Lower leg skin (tissue), 4 donors: ENCODE measurements around the gene TBCD. TPM values are rescaled to one million over a fixed set of nuclear protein-coding genes. Genes with fewer than 3 reads are reported as not detected.

Experiments used
- DNase-seq, 2 donors: peaks; one replicate each; pipeline ENCODE4 v3.0.0-alpha.2; 2019; ENCODE audit warnings: low spot score in 2 of 2
- H3K4me3 ChIP-seq: fragments of 200-600 bp; sonication (generic); 2 replicates; pipeline ENCODE4 v1.5.1; 2017; ENCODE audit warnings: mild to moderate bottlenecking, low read depth; ENCODE audit not compliant: poor library complexity, severe bottlenecking
- CTCF ChIP-seq, 3 donors: fragments of 450-650 bp; IDR thresholded peaks; one replicate each; pipeline ENCODE4 v1.5.1; 2016; ENCODE audit warnings: antibody characterized with exemption in 3 of 3, mild to moderate bottlenecking in 3 of 3, moderate library complexity in 2 of 3
- POLR2A ChIP-seq, 2 donors: fragments of 450-650 bp; IDR thresholded peaks; one replicate each; pipeline ENCODE4 v1.6.1; 2016 to 2017; ENCODE audit warnings: antibody characterized with exemption in 2 of 2, mild to moderate bottlenecking in 1 of 2, moderate library complexity in 1 of 2
- WGBS, 2 donors: methylation state at CpG; one replicate each; pipeline ENCODE4 v1.1.5; 2018; 5-methylcytosine and 5-hydroxymethylcytosine counted together
- intact Hi-C: fragments of 100-400 bp; cut with DNase I; formaldehyde crosslinking; loops from one replicate; pipeline ENCODE4 v1.15.0; 2023; ENCODE audit warnings: low total_unique reads
- total RNA-seq, 4 donors: library from RNA; depleted of rRNA; stranded (reverse); fragments of >200 nt; gene quantifications; one replicate each; pipeline ENCODE4 v1.1.0, GENCODE V29; 2016

Gene TBCD
- total RNA-seq, 4 donors from 2014 or later, result 38.7 to 73.4 (median 51.5) TPM

- no peak for DNase-seq
- no peak overlapping the region for H3K4me3 ChIP-seq
- intact Hi-C loops, result no loop called here
- no peak for TF ChIP-seq POLR2A (IDR thresholded peaks at IDR 0.05)
- TF ChIP-seq CTCF (IDR thresholded peaks at IDR 0.05), result no peak
- 90 to 93% methylated on average over 11 of the region's 11 CpGs for WGBS, 2 donors
These were observed 117.7 kb downstream of the TBCD start for GRCh38 chr17:82869536-82869935.

GRCh38 chr17:82870091-82870491 is 118.2 kb downstream of the TBCD start:
- WGBS, 2 donors, result 97% methylated on average over 34 to 35 of the region's 35 CpGs
- intact Hi-C loops, result no loop called here
- no peak for DNase-seq
- H3K4me3 ChIP-seq, result no peak overlapping the region
- TF ChIP-seq CTCF (IDR thresholded peaks at IDR 0.05), result no peak
- no peak for TF ChIP-seq POLR2A (IDR thresholded peaks at IDR 0.05)

- no peak for DNase-seq
- no peak overlapping the region for H3K4me3 ChIP-seq
- intact Hi-C loops, result no loop called here
- 96 to 97% methylated on average over 13 to 14 of the region's 14 CpGs for WGBS, 2 donors
- TF ChIP-seq CTCF (IDR thresholded peaks at IDR 0.05), result no peak
- TF ChIP-seq POLR2A (IDR thresholded peaks at IDR 0.05), result no peak
These were observed 118.7 kb downstream of the TBCD start for GRCh38 chr17:82870541-82870940.

- no peak for DNase-seq
- WGBS, 2 donors, result 77 to 79% methylated on average over 21 to 25 of the region's 31 CpGs
- no peak overlapping the region for H3K4me3 ChIP-seq
- TF ChIP-seq CTCF (IDR thresholded peaks at IDR 0.05), result no peak
- TF ChIP-seq POLR2A (IDR thresholded peaks at IDR 0.05), result no peak
- intact Hi-C loops, result no loop called here
These were observed 119.4 kb downstream of the TBCD start for GRCh38 chr17:82871056-82871775.

GRCh38 chr17:82871776-82872561 is 120.1 kb downstream of the TBCD start:
- intact Hi-C loops, result no loop called here
- TF ChIP-seq POLR2A (IDR thresholded peaks at IDR 0.05), result no peak
- TF ChIP-seq CTCF (IDR thresholded peaks at IDR 0.05), result no peak
- no peak overlapping the region for H3K4me3 ChIP-seq
- WGBS, 2 donors, result 85 to 87% methylated on average over 35 to 39 of the region's 41 CpGs
- DNase-seq, result no peak
